Measurements from ENCODE around the gene HEBP1. TPM values are rescaled to one million over a fixed set of nuclear protein-coding genes. Genes with fewer than 3 reads are reported as not detected.

The HEBP1 gene
- 3.4 TPM for total RNA-seq

GRCh38 chr12:12999959-13000615, at the start of gene HEBP1:
Gene HEBP1 (minus strand): TSS chr12:13000265. CDS start chr12:13000114, 151 bp downstream.

GRCh38 chr12:13044002-13044905, 44.2 kb upstream of the HEBP1 start, which contains the start of gene FAM234B:
Gene FAM234B (plus strand): TSS chr12:13044381. CDS start chr12:13044404, 23 bp downstream.

GRCh38 chr12:12952036-12952435, 48.0 kb downstream of the HEBP1 start, which contains the start of gene GPRC5D:
Gene GPRC5D (minus strand): TSS chr12:12952170. CDS start chr12:12950384, 1,786 bp downstream.

Small RNA genes lying within 50 kb of the gene (small RNA-seq; reads per million reads assigned to genes)
- gene RF00604 (ENCODE audit: low replicate concordance): 4.2 reads per million, percentile 86 among the genes with 10 or more reads in this experiment

Other genes starting within 250 kb of the HEBP1 start
- gene APOLD1, start 214.6 kb downstream of the HEBP1 start, total RNA-seq: 19.4 TPM
- gene DDX47, start 186.9 kb downstream of the HEBP1 start, total RNA-seq: 59.2 TPM
- 0.31 TPM for gene GPRC5A, start 108.7 kb downstream of the HEBP1 start, total RNA-seq
- not detected for gene GPRC5D, start 48.1 kb downstream of the HEBP1 start, total RNA-seq
- 53.8 TPM for gene FAM234B, start 44.1 kb upstream of the HEBP1 start, total RNA-seq
- not detected for gene GSG1, start 103.4 kb upstream of the HEBP1 start, total RNA-seq
- gene EMP1, start 196.5 kb upstream of the HEBP1 start, total RNA-seq: 7.8 TPM

Data from parietal lobe (tissue), 2 donors.